HG03103 (cell line): ENCODE measurements around the gene PLXNC1.

Source experiments
- ATAC-seq: cut with Tn5 transposase; IDR thresholded peaks from one replicate; pipeline ENCODE4 v1.9.1; 2021; ENCODE audit warnings: low read depth; ENCODE audit not compliant: unreplicated experiment

PLXNC1 gene

GRCh38 chr12:94152292-94153078 is 4.1 kb downstream of the PLXNC1 start:
- ATAC-seq: no peak

- no peak for ATAC-seq
Observed at GRCh38 chr12:94157181-94157580, 8.8 kb downstream of the PLXNC1 start.

GRCh38 chr12:94157981-94158411 is 9.6 kb downstream of the PLXNC1 start:
- peak; percentile 88 for ATAC-seq

GRCh38 chr12:94158666-94159065 is 10.3 kb downstream of the PLXNC1 start:
- no peak for ATAC-seq

GRCh38 chr12:94162108-94162507 is 13.7 kb downstream of the PLXNC1 start:
- no peak for ATAC-seq

- no peak for ATAC-seq
Observed at GRCh38 chr12:94163850-94164249, 15.5 kb downstream of the PLXNC1 start.

- no peak for ATAC-seq
Observed at GRCh38 chr12:94165138-94165537, 16.8 kb downstream of the PLXNC1 start.

GRCh38 chr12:94165670-94166364 is 17.4 kb downstream of the PLXNC1 start:
- ATAC-seq: no peak

- ATAC-seq: no peak
Observed at GRCh38 chr12:94167071-94167755, 18.8 kb downstream of the PLXNC1 start.

GRCh38 chr12:94167756-94168416 is 19.5 kb downstream of the PLXNC1 start:
- ATAC-seq: no peak

- no peak for ATAC-seq
Observed at GRCh38 chr12:94169495-94169894, 21.1 kb downstream of the PLXNC1 start.

- ATAC-seq: no peak
Observed at GRCh38 chr12:94169966-94170689, 21.8 kb downstream of the PLXNC1 start.

GRCh38 chr12:94170690-94171594 is 22.6 kb downstream of the PLXNC1 start:
- ATAC-seq: no peak

GRCh38 chr12:94171595-94171930 is 23.2 kb downstream of the PLXNC1 start:
- no peak for ATAC-seq

- no peak for ATAC-seq
Observed at GRCh38 chr12:94172031-94172430, 23.7 kb downstream of the PLXNC1 start.

GRCh38 chr12:94172973-94173372 is 24.6 kb downstream of the PLXNC1 start:
- ATAC-seq: no peak

GRCh38 chr12:94173660-94174265 is 25.4 kb downstream of the PLXNC1 start:
- ATAC-seq: peak; percentile 57

- no peak for ATAC-seq
Observed at GRCh38 chr12:94174576-94174975, 26.2 kb downstream of the PLXNC1 start.
